Neuronal stem cell (in vitro differentiated cells): ENCODE results near the gene UTF1.
A peak's percentile ranks its signal among the peaks of the same experiment; 100 is the strongest.

Experiments
- DNase-seq: peaks from one replicate; pipeline ENCODE4 v3.0.0-alpha.2; 2013; ENCODE audit warnings: low spot score
- H2AFZ ChIP-seq: one replicate; pipeline ENCODE4 v1.6.1; 2013; ENCODE audit warnings: mild to moderate bottlenecking, low read length, inconsistent platforms
- H2AK5ac ChIP-seq: 2 replicates; pipeline ENCODE4 v1.6.1; 2013; ENCODE audit warnings: low read depth, mild to moderate bottlenecking, inconsistent platforms, low read length, moderate library complexity, mixed read lengths
- H2BK120ac ChIP-seq: 2 replicates; pipeline ENCODE4 v1.6.1; 2013; ENCODE audit warnings: low read depth, mild to moderate bottlenecking, inconsistent platforms, low read length, moderate library complexity, mixed read lengths
- H2BK12ac ChIP-seq: one replicate; pipeline ENCODE4 v1.6.1; 2013; ENCODE audit warnings: low read length, inconsistent platforms
- H2BK15ac ChIP-seq: 2 replicates; pipeline ENCODE4 v1.6.1; 2013; ENCODE audit warnings: mild to moderate bottlenecking, low read length, inconsistent platforms, mixed read lengths
- H2BK5ac ChIP-seq: one replicate; pipeline ENCODE4 v1.6.1; 2013; ENCODE audit warnings: inconsistent platforms, mild to moderate bottlenecking, low read length, moderate library complexity
- H3K14ac ChIP-seq: one replicate; pipeline ENCODE4 v1.6.1; 2013; ENCODE audit warnings: low read length, inconsistent platforms
- H3K18ac ChIP-seq: 2 replicates; pipeline ENCODE4 v1.6.1; 2013; ENCODE audit warnings: low read length, inconsistent platforms
- H3K23ac ChIP-seq: 2 replicates; pipeline ENCODE4 v1.6.1; 2013; ENCODE audit warnings: low read depth, mild to moderate bottlenecking, mixed read lengths, low read length, inconsistent platforms; ENCODE audit not compliant: poor library complexity
- H3K27ac ChIP-seq: replicated peaks from 3 replicates; pipeline ENCODE4 v1.5.1; 2013; ENCODE audit warnings: low read length, inconsistent platforms
- H3K27me3 ChIP-seq, 3 experiments: 2 replicates each; pipeline ENCODE4 v1.6.1; 2013; ENCODE audit warnings: low read length in 3 of 3, mild to moderate bottlenecking in 2 of 3, inconsistent platforms in 1 of 3, low read depth in 1 of 3, mixed read lengths in 1 of 3, moderate library complexity in 1 of 3; ENCODE audit not compliant: control insufficient read depth in 3 of 3, insufficient read depth in 3 of 3
- H3K36me3 ChIP-seq, 2 donors: replicated peaks in 1 of 2; 2 replicates each; pipeline ENCODE4 v1.6.1; 2013; ENCODE audit warnings: low read length in 2 of 2; ENCODE audit not compliant: control insufficient read depth in 2 of 2, insufficient read depth in 2 of 2
- H3K4ac ChIP-seq: 2 replicates; pipeline ENCODE4 v1.6.1; 2013; ENCODE audit warnings: inconsistent platforms, mild to moderate bottlenecking, low read length, moderate library complexity
- H3K4me1 ChIP-seq, 2 donors: 1 replicate in 1 of 2; 2 replicates in 1 of 2; pipeline ENCODE4 v1.6.1; 2013; ENCODE audit warnings: low read length in 2 of 2, low read depth in 1 of 2; ENCODE audit not compliant: control insufficient read depth in 2 of 2, insufficient read depth in 1 of 2
- H3K4me2 ChIP-seq: one replicate; pipeline ENCODE4 v1.6.1; 2013; ENCODE audit warnings: mild to moderate bottlenecking, low read length, inconsistent platforms; ENCODE audit not compliant: insufficient read depth, poor library complexity, severe bottlenecking
- H3K4me3 ChIP-seq, 2 donors: 2 replicates each; pipeline ENCODE4 v1.5.1; 2013; ENCODE audit warnings: low read length in 2 of 2, mild to moderate bottlenecking in 2 of 2, inconsistent platforms in 1 of 2, moderate library complexity in 1 of 2
- H3K79me1 ChIP-seq: one replicate; pipeline ENCODE4 v1.6.1; 2013; ENCODE audit warnings: low read depth, mild to moderate bottlenecking, inconsistent platforms, low read length, moderate library complexity
- H3K9ac ChIP-seq: one replicate; pipeline ENCODE4 v1.6.1; 2013; ENCODE audit warnings: mild to moderate bottlenecking, low read depth, low read length, inconsistent platforms; ENCODE audit not compliant: poor library complexity
- H3K9me3 ChIP-seq, 2 donors: replicated peaks in 1 of 2; 2 replicates each; pipeline versions ENCODE3 to v1.6.1; 2013; ENCODE audit warnings: low read length in 2 of 2, mild to moderate bottlenecking in 2 of 2, inconsistent platforms in 1 of 2, low read depth in 1 of 2, mixed read lengths in 1 of 2, moderate library complexity in 1 of 2; ENCODE audit not compliant: control insufficient read depth in 2 of 2, insufficient read depth in 1 of 2
- H4K8ac ChIP-seq: one replicate; pipeline ENCODE4 v1.6.1; 2013; ENCODE audit warnings: low read depth, mild to moderate bottlenecking, inconsistent platforms, low read length, moderate library complexity
- H4K91ac ChIP-seq: one replicate; pipeline ENCODE4 v1.6.1; 2013; ENCODE audit warnings: low read length, low read depth, mild to moderate bottlenecking, inconsistent platforms; ENCODE audit not compliant: poor library complexity
- WGBS, 2 donors: extraction: QIAGEN DNeasy Blood & Tissue Kit; methylation state at CpG; one replicate each; pipeline ENCODE4 v1.1.7; 2013; ENCODE audit warnings: missing lambda C conversion rate in 2 of 2, mixed read lengths in 1 of 2; ENCODE audit not compliant: insufficient read length in 2 of 2, insufficient replicate concordance in 1 of 2; ENCODE audit errors: extremely low coverage in 2 of 2; 5-methylcytosine and 5-hydroxymethylcytosine counted together

The UTF1 gene

DNA sequence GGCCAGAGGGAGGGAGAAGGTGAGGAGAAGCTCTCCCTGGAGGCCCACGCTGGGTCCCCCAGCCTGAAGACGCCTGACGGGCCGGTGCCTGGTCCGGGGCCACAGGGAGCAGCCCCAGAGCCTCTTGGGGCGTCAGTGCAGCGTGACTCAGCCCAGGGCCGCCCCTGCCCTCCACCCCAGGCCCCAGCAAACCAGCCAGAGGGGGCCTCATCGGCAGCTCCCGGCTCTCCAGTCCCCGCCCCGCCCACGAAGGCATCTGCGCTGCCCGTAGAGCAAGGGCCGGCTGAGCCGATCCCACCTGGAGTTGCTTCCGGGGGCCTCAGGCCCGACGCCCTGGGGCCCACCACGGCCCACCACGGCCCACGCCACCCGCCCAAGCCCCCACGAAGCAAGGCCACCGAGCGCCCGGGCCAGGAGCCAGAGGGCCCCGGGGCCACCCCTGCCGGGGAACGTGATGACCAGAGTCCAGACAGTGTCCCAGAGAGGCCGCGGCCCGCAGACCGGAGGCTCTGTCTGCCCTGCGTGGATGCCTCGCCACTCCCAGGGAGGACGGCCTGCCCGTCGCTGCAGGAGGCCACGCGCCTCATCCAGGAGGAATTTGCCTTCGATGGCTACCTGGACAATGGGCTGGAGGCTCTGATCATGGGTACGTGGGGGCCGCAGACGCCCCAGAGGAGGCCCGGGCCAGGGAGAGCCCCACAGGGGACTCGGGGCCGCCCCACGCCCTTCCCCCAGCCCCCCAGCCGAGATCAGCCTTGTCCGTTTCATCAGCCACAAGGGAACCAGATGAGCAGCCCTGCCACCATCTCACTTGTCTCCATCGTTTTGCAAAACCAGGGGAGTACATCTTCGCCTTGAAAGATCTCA lies 31.2 kb upstream of the UTF1 start:
- Histone ChIP-seq H2BK15ac (no peak overlapping the region), H3K23ac (peak overlapping the region; percentile 67), H3K27me3 (peaks cover 0 to 3% (median 0%) of the 10 kb centered on the region in 3 experiments), H3K9ac (no peak overlapping the region), H3K4me2 (no peak overlapping the region), H3K27ac (no peak overlapping the region), H3K79me1 (peaks cover 2% of the 10 kb centered on the region), H2AK5ac (peak overlapping the region; percentile 46), H3K4me1 (peaks cover 2 to 4% of the 10 kb centered on the region in 2 donors), H2AFZ (no peak overlapping the region), H3K4ac (no peak overlapping the region), H4K8ac (peak overlapping the region; percentile 43), H2BK120ac (no peak overlapping the region), H4K91ac (no peak overlapping the region), H3K14ac (peak overlapping the region; percentile 82), H3K4me3 (no peak overlapping the region), H3K18ac (peak overlapping the region; percentile 28), H3K9me3 (peaks cover 0 to 3% of the 10 kb centered on the region in 2 donors), H2BK12ac (peak overlapping the region; percentile 22), H3K36me3 (no peaks in the 10 kb centered on the region), H2BK5ac (peak overlapping the region; percentile 90)
- no CpG with 5 or more reads among the region's 54 CpGs for WGBS, 2 donors
- no peak for DNase-seq

DNA sequence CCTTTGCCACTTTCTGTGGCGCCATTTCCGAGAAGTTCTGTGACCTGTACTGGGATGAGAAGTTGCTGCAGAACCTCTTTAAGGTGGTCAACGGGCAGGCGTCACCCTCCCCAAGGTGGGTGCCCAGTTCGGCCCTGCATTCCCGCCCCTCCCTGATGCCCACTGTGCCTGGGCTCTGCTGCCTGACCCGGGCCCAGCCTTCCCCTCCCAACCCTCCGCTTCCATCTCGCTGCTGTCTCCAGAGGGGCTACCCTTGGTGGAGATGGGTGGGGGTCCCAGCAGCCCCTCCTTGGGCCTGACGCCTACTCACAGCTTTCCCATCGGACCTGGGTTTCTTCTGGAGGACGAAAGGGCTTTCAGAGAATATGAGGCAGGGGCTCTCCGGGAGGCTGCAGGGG lies 30.5 kb upstream of the UTF1 start:
- peak overlapping the region; percentile 67 for H3K23ac ChIP-seq
- no peak overlapping the region for H3K27ac ChIP-seq
- peaks cover 2% of the 10 kb centered on the region for H3K79me1 ChIP-seq
- no peak overlapping the region for H2AFZ ChIP-seq
- H3K4me2 ChIP-seq = no peak overlapping the region
- H3K9me3 ChIP-seq = peaks cover 0 to under 1% of the 10 kb centered on the region in 2 donors
- H3K4me3 ChIP-seq = no peak overlapping the region
- H3K27me3 ChIP-seq = no peaks in the 10 kb centered on the region
- H3K4me1 ChIP-seq = peaks cover 2 to 4% of the 10 kb centered on the region in 2 donors
- H2BK5ac ChIP-seq = no peak overlapping the region
- no CpG with 5 or more reads among the region's 13 CpGs for WGBS, 2 donors
- H3K36me3 ChIP-seq = no peaks in the 10 kb centered on the region
- no peak overlapping the region for H4K8ac ChIP-seq
- no peak for DNase-seq
- no peak overlapping the region for H2BK120ac ChIP-seq
- H2AK5ac ChIP-seq = peak overlapping the region; percentile 40
- no peak overlapping the region for H3K14ac ChIP-seq
- H3K18ac ChIP-seq = no peak overlapping the region
- no peak overlapping the region for H2BK15ac ChIP-seq
- H3K4ac ChIP-seq = no peak overlapping the region
- no peak overlapping the region for H4K91ac ChIP-seq
- peak overlapping the region; percentile 16 for H2BK12ac ChIP-seq
- H3K9ac ChIP-seq = no peak overlapping the region

DNA sequence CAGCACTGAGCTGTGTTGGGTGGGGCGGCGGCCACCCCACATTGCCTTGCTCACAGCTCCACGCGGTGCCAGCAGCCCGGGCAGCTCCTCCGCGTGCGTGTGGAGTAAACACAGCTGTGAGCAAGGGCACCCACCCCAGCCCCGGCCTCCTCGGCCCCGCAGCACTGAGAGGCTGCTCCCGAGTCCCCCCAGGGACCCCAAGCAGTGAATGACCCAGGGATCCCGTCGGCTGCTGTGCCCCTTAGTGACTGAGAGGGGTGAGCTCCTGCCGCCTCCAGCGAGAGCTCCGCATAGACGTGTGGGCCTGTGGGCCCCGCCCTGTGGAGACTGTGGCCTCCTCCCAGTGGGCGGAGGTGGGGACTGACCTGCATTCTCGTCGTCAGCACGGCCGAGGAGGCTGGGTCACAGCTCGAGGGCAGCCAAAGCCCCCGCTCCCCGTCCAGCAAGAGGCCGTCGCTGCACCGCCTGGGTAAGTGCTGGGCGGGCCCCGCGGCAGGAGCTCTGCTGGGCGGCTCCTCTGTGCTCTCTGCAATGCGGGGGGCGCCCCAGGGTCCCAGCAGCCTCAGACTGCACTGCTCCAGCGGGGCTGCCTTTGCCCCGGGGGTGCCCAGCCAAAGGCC lies 29.9 kb upstream of the UTF1 start:
- no peak for DNase-seq
- no CpG with 5 or more reads among the region's 38 CpGs for WGBS, 2 donors
- Histone ChIP-seq H2BK12ac (no peak overlapping the region), H3K36me3 (no peaks in the 10 kb centered on the region), H3K4ac (no peak overlapping the region), H3K18ac (peak overlapping the region; percentile 71), H3K9ac (peak overlapping the region; percentile 30), H2AFZ (no peak overlapping the region), H3K4me1 (peaks cover 2 to 4% of the 10 kb centered on the region in 2 donors), H2AK5ac (peak overlapping the region; percentile 40), H3K4me3 (no peak overlapping the region), H4K91ac (no peak overlapping the region), H3K23ac (peak overlapping the region; percentile 67), H3K4me2 (no peak overlapping the region), H2BK15ac (no peak overlapping the region), H2BK5ac (peak overlapping the region; percentile 39), H3K14ac (no peak overlapping the region), H3K27ac (no peak overlapping the region), H4K8ac (no peak overlapping the region), H3K9me3 (no peaks in the 10 kb centered on the region), H3K79me1 (peaks cover 2% of the 10 kb centered on the region), H3K27me3 (no peaks in the 10 kb centered on the region), H2BK120ac (no peak overlapping the region)

DNA sequence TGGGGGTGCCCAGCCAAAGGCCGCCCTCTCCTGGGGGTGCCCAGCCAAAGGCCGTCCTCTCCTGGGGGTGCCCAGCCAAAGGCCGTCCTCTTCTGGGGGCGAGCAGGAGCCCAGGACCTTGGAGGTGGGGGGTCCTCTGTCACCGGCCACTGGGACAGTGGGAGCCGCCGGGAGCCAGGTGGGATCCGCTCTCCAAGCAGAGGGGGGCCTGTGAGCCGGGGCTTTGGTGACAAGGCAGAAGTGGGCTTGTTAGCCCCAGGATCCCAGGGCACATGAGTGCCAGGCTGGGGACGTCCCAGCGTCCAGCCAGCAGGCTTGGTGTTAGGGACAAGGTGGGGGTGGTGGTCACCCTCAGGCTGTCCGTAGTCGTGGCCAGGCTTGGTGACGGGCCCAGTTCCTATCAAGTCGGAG lies 29.4 kb upstream of the UTF1 start:
- Histone ChIP-seq H3K9ac (no peak overlapping the region), H3K18ac (peak overlapping the region; percentile 35), H3K9me3 (no peaks in the 10 kb centered on the region), H4K91ac (no peak overlapping the region), H2BK120ac (no peak overlapping the region), H2AK5ac (no peak overlapping the region), H2AFZ (no peak overlapping the region), H3K79me1 (peaks cover 2% of the 10 kb centered on the region), H3K4me1 (peaks cover 2 to 4% of the 10 kb centered on the region in 2 donors), H3K14ac (peak overlapping the region; percentile 71), H3K36me3 (no peaks in the 10 kb centered on the region), H3K27ac (no peak overlapping the region), H3K4me2 (no peak overlapping the region), H3K4me3 (no peak overlapping the region), H3K23ac (peak overlapping the region; percentile 89), H3K4ac (no peak overlapping the region), H2BK15ac (peak overlapping the region; percentile 43), H2BK5ac (no peak overlapping the region), H3K27me3 (no peaks in the 10 kb centered on the region), H2BK12ac (peak overlapping the region; percentile 84), H4K8ac (no peak overlapping the region)
- no peak for DNase-seq
- no CpG with 5 or more reads among the region's 15 CpGs for WGBS, 2 donors
